Osteoblast (primary cell): ENCODE measurements around the gene RIPPLY3. TPM values are rescaled to one million over a fixed set of nuclear protein-coding genes. Genes with fewer than 3 reads are reported as not detected.

Source experiments
- DNase-seq: peaks from one replicate; pipeline ENCODE4 v3.0.0; 2011; ENCODE audit warnings: low spot score, mixed read lengths; ENCODE audit not compliant: insufficient read length; ENCODE audit errors: missing footprints
- H2AFZ ChIP-seq: 2 replicates; pipeline ENCODE4 v1.6.0; 2011; ENCODE audit warnings: mild to moderate bottlenecking, low read length
- H3K27ac ChIP-seq: 2 replicates; pipeline ENCODE4 v1.5.1; 2011; ENCODE audit warnings: mild to moderate bottlenecking, low read depth, low read length, moderate library complexity
- H3K27me3 ChIP-seq: 2 replicates; pipeline ENCODE4 v1.6.0; 2012; ENCODE audit warnings: mild to moderate bottlenecking, control low read depth, inconsistent platforms, low read length, moderate library complexity; ENCODE audit not compliant: insufficient read depth
- H3K36me3 ChIP-seq: 2 replicates; pipeline ENCODE4 v1.5.1; 2011; ENCODE audit warnings: mild to moderate bottlenecking, low read length, control low read depth, moderate library complexity; ENCODE audit not compliant: insufficient read depth
- H3K4me1 ChIP-seq: 2 replicates; pipeline ENCODE4 v1.5.1; 2011; ENCODE audit warnings: mild to moderate bottlenecking, low read length, control low read depth, moderate library complexity; ENCODE audit not compliant: insufficient read depth
- H3K4me2 ChIP-seq: 2 replicates; pipeline ENCODE4 v1.6.0; 2011; ENCODE audit warnings: mild to moderate bottlenecking, low read length; ENCODE audit not compliant: insufficient read depth
- H3K4me3 ChIP-seq: fragments of 200-600 bp; sonication (generic); 3 replicates; pipeline ENCODE4 v1.5.1; 2012; ENCODE audit warnings: mild to moderate bottlenecking, low read length, inconsistent platforms; ENCODE audit not compliant: insufficient read depth
- H3K79me2 ChIP-seq: 2 replicates; pipeline ENCODE4 v1.6.0; 2012; ENCODE audit warnings: mild to moderate bottlenecking, low read length, control low read depth, inconsistent platforms; ENCODE audit not compliant: insufficient read depth
- H3K9me3 ChIP-seq: 2 replicates; pipeline ENCODE4 v1.5.1; 2011; ENCODE audit warnings: low read depth, low read length, control low read depth
- H4K20me1 ChIP-seq: 2 replicates; pipeline ENCODE4 v1.6.0; 2012; ENCODE audit warnings: mild to moderate bottlenecking, low read length, control low read depth; ENCODE audit not compliant: insufficient read depth
- CTCF ChIP-seq: IDR thresholded peaks from 2 replicates; pipeline ENCODE4 v1.5.1; 2011; ENCODE audit warnings: mild to moderate bottlenecking, low read depth, low read length, moderate library complexity; ENCODE audit errors: extremely low read depth
- small RNA-seq: library from RNA; depleted of rRNA; stranded (forward); fragments of <200 nt; gene quantifications from one replicate; pipeline ENCODE3, GENCODE V24; 2012
- total RNA-seq: library from RNA; depleted of rRNA; stranded (reverse); fragments of >200 nt; gene quantifications from 2 replicates; pipeline ENCODE4 v1.2.3, GENCODE V29; 2012

Gene RIPPLY3
- total RNA-seq, 1 donor = not detected

DNA sequence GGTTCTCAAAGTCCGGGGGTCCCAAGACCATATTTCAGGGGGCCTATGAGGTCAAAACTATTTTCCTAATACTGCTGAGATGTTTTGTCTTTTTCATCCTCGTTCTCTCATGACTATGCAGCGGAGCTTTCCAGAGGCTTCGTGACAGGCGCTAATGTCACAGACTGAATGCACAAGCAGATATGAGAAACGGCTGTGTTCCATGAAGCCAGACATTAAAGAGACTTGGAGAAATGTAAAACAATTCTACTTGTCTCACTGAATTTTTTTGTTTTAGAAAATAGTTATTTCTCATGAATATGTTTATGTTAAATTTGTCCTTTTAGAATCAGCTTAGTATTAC, 56.1 kb downstream of the RIPPLY3 start:
- no peak for TF ChIP-seq CTCF
- Histone ChIP-seq H3K27me3 (no peaks in the 10 kb centered on the region), H3K36me3 (peaks cover 4% of the 10 kb centered on the region), H2AFZ (no peak overlapping the region), H4K20me1 (no peaks in the 10 kb centered on the region), H3K9me3 (no peaks in the 10 kb centered on the region), H3K4me2 (peak overlapping the region; percentile 49), H3K4me1 (peaks cover 28% of the 10 kb centered on the region), H3K4me3 (no peak overlapping the region), H3K27ac (no peak overlapping the region), H3K79me2 (no peaks in the 10 kb centered on the region)
- no peak for DNase-seq

DNA sequence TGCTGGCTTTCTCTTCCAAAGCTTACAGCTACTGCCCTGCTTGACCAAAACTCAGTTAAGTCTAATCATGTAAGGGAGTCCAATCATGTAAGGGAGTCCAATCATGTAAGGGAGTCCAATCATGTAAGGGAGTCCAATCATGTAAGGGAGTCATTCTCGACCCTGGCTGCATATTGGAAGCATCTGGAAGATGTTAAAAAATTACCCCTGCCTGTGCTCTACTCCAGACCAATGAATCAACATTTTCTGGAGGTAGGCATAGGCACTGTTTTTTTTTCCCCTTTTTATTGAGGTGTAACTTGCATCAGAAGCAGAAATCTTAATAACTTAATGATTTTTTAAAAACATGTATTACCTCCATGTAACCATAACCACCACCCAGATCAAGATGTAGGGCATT, 56.9 kb downstream of the RIPPLY3 start:
- no peak for DNase-seq
- H4K20me1 ChIP-seq = no peaks in the 10 kb centered on the region
- H3K4me1 ChIP-seq = peaks cover 28% of the 10 kb centered on the region
- no peak overlapping the region for H3K4me3 ChIP-seq
- no peak for TF ChIP-seq CTCF
- H3K79me2 ChIP-seq = no peaks in the 10 kb centered on the region
- H3K36me3 ChIP-seq = peaks cover 5% of the 10 kb centered on the region
- H3K4me2 ChIP-seq = no peak overlapping the region
- no peak overlapping the region for H3K27ac ChIP-seq
- H3K9me3 ChIP-seq = no peaks in the 10 kb centered on the region
- H2AFZ ChIP-seq = no peak overlapping the region
- H3K27me3 ChIP-seq = no peaks in the 10 kb centered on the region

DNA sequence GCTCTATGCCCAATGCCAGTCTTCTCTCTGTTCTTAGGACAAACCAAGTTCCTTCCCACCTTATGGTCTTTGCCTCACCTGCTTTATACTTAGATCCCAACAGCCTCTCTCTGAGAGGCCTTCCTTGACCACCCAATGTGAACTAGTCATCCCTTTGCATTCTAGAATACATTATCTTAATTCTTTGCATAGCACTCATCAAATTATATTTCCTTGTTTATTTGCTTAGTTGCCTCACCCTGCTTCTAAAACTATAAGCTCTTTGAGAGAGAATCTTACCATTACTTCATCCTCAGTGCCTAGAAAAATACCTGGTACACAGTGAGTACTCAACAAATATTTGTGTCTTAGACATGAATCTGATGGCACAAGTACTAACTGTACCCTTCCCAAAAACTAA, 58.3 kb downstream of the RIPPLY3 start:
- Histone ChIP-seq H3K9me3 (no peaks in the 10 kb centered on the region), H3K79me2 (no peaks in the 10 kb centered on the region), H3K4me3 (no peak overlapping the region), H3K4me1 (peaks cover 27% of the 10 kb centered on the region), H2AFZ (no peak overlapping the region), H3K36me3 (peaks cover 10% of the 10 kb centered on the region), H3K27ac (no peak overlapping the region), H3K27me3 (no peaks in the 10 kb centered on the region), H3K4me2 (no peak overlapping the region), H4K20me1 (no peaks in the 10 kb centered on the region)
- TF ChIP-seq CTCF = no peak
- no peak for DNase-seq

- no peak overlapping the region for H2AFZ ChIP-seq
- DNase-seq = no peak
- peaks cover 20% of the 10 kb centered on the region for H3K4me1 ChIP-seq
- no peak overlapping the region for H3K4me3 ChIP-seq
- no peak overlapping the region for H3K27ac ChIP-seq
- no peak overlapping the region for H3K4me2 ChIP-seq
- H4K20me1 ChIP-seq = no peaks in the 10 kb centered on the region
- no peaks in the 10 kb centered on the region for H3K9me3 ChIP-seq
- no peaks in the 10 kb centered on the region for H3K79me2 ChIP-seq
- no peak for TF ChIP-seq CTCF
- H3K36me3 ChIP-seq = peaks cover 10% of the 10 kb centered on the region
- no peaks in the 10 kb centered on the region for H3K27me3 ChIP-seq
These were observed 59.2 kb downstream of the RIPPLY3 start for GRCh38 chr21:37065561-37066177.

Small RNA genes lying within 50 kb of the gene (small RNA-seq; reads per million reads assigned to genes)
- not detected for gene RF00019
- not detected for gene RNU6-696P

Other genes with a start within 250 kb of the RIPPLY3 start
- gene HLCS, start 40.0 kb upstream of the RIPPLY3 start, total RNA-seq = 51.9 and 59.7 TPM in 2 replicates
- 2.5 and 5.9 TPM in 2 replicates for gene PIGP, start 66.4 kb downstream of the RIPPLY3 start, total RNA-seq
- 364 and 410 TPM in 2 replicates for gene TTC3, start 66.6 kb downstream of the RIPPLY3 start, total RNA-seq